Spleen (tissue), 7 donors: ENCODE data around the gene GAS6.

Experiments
- POLR2A ChIP-seq, 3 donors: fragments of 450-650 bp; IDR thresholded peaks; one replicate each; pipeline ENCODE4 v1.5.1; 2017; ENCODE audit warnings: antibody characterized with exemption in 3 of 3, mild to moderate bottlenecking in 1 of 3
- POLR2AphosphoS5 ChIP-seq, 3 donors: sonication (generic); formaldehyde crosslinking; IDR thresholded peaks; one replicate each; pipeline ENCODE4 v1.5.1; 2017; ENCODE audit warnings: antibody characterized with exemption in 3 of 3
- TF ChIP-seq, protein P1 (sequence below), 11 experiments: fragments of 200-600 bp in 7 of 11; fragments of 450-650 bp in 4 of 11; sonication (generic) in 4 of 11; IDR thresholded peaks in 8 of 11; conservative IDR thresholded peaks in 3 of 11; 1 replicate in 7 of 11; 2 replicates in 4 of 11; pipeline versions ENCODE4 v1.4.0 to v1.8.0; 2016 to 2021; ENCODE audit warnings: antibody characterized with exemption in 11 of 11, inconsistent platforms in 4 of 11, mild to moderate bottlenecking in 1 of 11
- donor health status: DM: no; HTN: no; CAD: no; lungs with moderate emphysema.
- donor health status: DM: no; HTN: no; CAD: no.
- donor health status: DM: no; HTN: no; CAD: no.

DNA sequence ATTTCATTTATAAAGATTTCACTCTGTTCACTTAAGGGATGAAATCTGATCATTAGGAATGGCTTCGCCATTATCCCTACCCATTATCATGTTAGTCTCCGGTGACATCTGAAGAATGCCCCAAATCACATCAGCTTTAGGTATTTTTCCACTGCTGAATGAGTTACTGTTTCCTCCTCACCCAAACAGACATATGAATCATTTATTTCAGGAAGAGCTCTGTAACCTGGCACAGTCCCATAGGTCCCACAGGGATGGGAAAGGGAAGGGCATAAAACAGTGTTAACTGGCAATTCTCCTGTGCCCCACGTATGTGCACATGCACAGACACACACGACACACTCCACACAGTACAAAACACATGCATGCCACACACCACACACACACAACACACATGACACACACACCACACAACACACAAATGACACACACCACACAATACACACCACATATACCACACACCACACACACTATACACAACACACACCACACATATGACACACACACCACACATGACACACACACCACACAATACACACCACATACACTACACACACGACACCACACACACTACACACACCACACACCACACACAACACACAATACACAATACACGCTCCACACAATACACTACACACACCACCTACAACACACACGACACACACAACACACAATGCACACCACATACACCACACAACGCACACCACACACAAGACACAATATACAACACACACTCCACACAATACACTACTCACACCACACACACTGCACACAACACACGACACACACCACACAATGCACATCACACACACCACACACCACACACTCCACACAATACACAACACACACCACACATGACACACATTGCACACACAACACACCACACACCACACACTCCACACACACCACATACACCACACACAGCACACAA is 89.4 kb downstream of the GAS6 start:
- TF ChIP-seq, protein P1, sequence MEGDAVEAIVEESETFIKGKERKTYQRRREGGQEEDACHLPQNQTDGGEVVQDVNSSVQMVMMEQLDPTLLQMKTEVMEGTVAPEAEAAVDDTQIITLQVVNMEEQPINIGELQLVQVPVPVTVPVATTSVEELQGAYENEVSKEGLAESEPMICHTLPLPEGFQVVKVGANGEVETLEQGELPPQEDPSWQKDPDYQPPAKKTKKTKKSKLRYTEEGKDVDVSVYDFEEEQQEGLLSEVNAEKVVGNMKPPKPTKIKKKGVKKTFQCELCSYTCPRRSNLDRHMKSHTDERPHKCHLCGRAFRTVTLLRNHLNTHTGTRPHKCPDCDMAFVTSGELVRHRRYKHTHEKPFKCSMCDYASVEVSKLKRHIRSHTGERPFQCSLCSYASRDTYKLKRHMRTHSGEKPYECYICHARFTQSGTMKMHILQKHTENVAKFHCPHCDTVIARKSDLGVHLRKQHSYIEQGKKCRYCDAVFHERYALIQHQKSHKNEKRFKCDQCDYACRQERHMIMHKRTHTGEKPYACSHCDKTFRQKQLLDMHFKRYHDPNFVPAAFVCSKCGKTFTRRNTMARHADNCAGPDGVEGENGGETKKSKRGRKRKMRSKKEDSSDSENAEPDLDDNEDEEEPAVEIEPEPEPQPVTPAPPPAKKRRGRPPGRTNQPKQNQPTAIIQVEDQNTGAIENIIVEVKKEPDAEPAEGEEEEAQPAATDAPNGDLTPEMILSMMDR (IDR thresholded peaks at IDR 0.05 in 8 of 11, conservative IDR thresholded peaks at IDR 0.05 in 3 of 11): no peak
- no peak for TF ChIP-seq POLR2AphosphoS5 (IDR thresholded peaks at IDR 0.05)
- TF ChIP-seq POLR2A (IDR thresholded peaks at IDR 0.05): no peak
